Neural cell (in vitro differentiated cells): ENCODE data around the gene ATP8B4. TPM values are rescaled to one million over a fixed set of nuclear protein-coding genes. Genes with fewer than 3 reads are reported as not detected.

Experiments used
- H2AFZ ChIP-seq: fragments of 200-600, 300-800 bp; sonication (generic), shearing (Covaris generic); 2 replicates; pipeline ENCODE4 v1.6.0; 2014; ENCODE audit warnings: low read depth, mild to moderate bottlenecking, antibody characterized with exemption, low read length, moderate library complexity
- H3F3A ChIP-seq: fragments of 200-600 bp; shearing (Covaris generic); 2 replicates; pipeline ENCODE4 v1.6.1; 2016; ENCODE audit warnings: mild to moderate bottlenecking, moderate library complexity, mixed read lengths, antibody characterized with exemption, low read length; ENCODE audit not compliant: insufficient read depth, poor library complexity, severe bottlenecking
- H3K27ac ChIP-seq: fragments of 200-600, 300-800 bp; sonication (generic), shearing (Covaris generic); 2 replicates; pipeline ENCODE4 v1.5.1; 2014; ENCODE audit warnings: mild to moderate bottlenecking, low read length, moderate library complexity
- H3K27me3 ChIP-seq: fragments of 300-800, 200-600 bp; sonication (generic), shearing (Covaris generic); 2 replicates; pipeline ENCODE4 v1.6.0; 2014; ENCODE audit warnings: mild to moderate bottlenecking, low read depth, low read length, moderate library complexity; ENCODE audit not compliant: insufficient read depth
- H3K36me3 ChIP-seq: fragments of 300-800, 200-600 bp; sonication (generic), shearing (Covaris generic); 2 replicates; pipeline ENCODE4 v1.5.1; 2014; ENCODE audit warnings: mild to moderate bottlenecking, antibody characterized with exemption, low read length, moderate library complexity; ENCODE audit not compliant: insufficient read depth
- H3K4me2 ChIP-seq: fragments of 300-800, 200-600 bp; sonication (generic), shearing (Covaris generic); 2 replicates; pipeline ENCODE4 v1.6.0; 2014; ENCODE audit warnings: mild to moderate bottlenecking, low read length
- H3K4me3 ChIP-seq: fragments of 300-800, 200-600 bp; sonication (generic), shearing (Covaris generic); 2 replicates; pipeline ENCODE4 v1.5.1; 2014; ENCODE audit warnings: mild to moderate bottlenecking, low read length, moderate library complexity
- H3K79me2 ChIP-seq: fragments of 200-600 bp; shearing (Covaris generic); replicated peaks from 2 replicates; pipeline ENCODE4 v1.6.0; 2014; ENCODE audit warnings: mild to moderate bottlenecking, low read length, moderate library complexity; ENCODE audit not compliant: insufficient read depth
- H3K9ac ChIP-seq: fragments of 300-800, 200-600 bp; sonication (generic), shearing (Covaris generic); 2 replicates; pipeline ENCODE4 v1.6.1; 2016; ENCODE audit warnings: mild to moderate bottlenecking, low read length, mixed read lengths
- H3K9me2 ChIP-seq: fragments of 200-600 bp; shearing (Covaris generic); 2 replicates; pipeline ENCODE4 v1.6.1; 2016; ENCODE audit warnings: mild to moderate bottlenecking, low read length, mixed read lengths; ENCODE audit not compliant: insufficient read depth
- H3K9me3 ChIP-seq: fragments of 200-600, 300-800 bp; sonication (generic), shearing (Covaris generic); 2 replicates; pipeline ENCODE4 v1.6.1; 2016; ENCODE audit warnings: mild to moderate bottlenecking, mixed run types, low read length, moderate library complexity, mixed read lengths
- H4K20me1 ChIP-seq: fragments of 200-600 bp; shearing (Covaris generic); 2 replicates; pipeline ENCODE4 v1.6.1; 2016; ENCODE audit warnings: mild to moderate bottlenecking, mixed run types; ENCODE audit not compliant: insufficient read depth
- EP300 ChIP-seq: fragments of 450-650 bp; conservative IDR thresholded peaks from 2 replicates; pipeline ENCODE4 v1.6.1; 2014; ENCODE audit warnings: antibody characterized with exemption, mild to moderate bottlenecking, moderate library complexity; ENCODE audit not compliant: poor library complexity, severe bottlenecking
- MXI1 ChIP-seq: fragments of 450-650 bp; conservative IDR thresholded peaks from 2 replicates; pipeline ENCODE4 v1.6.1; 2014; ENCODE audit warnings: antibody characterized with exemption, mild to moderate bottlenecking; ENCODE audit not compliant: poor library complexity, severe bottlenecking
- POLR2AphosphoS5 ChIP-seq: IDR thresholded peaks from 2 replicates; pipeline ENCODE4 v1.6.1; 2012
- RAD21 ChIP-seq: fragments of 450-650 bp; conservative IDR thresholded peaks from 2 replicates; pipeline ENCODE4 v1.6.1; 2014; ENCODE audit warnings: antibody characterized with exemption, mild to moderate bottlenecking, moderate library complexity
- SMC3 ChIP-seq: fragments of 450-650 bp; conservative IDR thresholded peaks from 2 replicates; pipeline ENCODE4 v1.6.1; 2014; ENCODE audit warnings: antibody characterized with exemption, mild to moderate bottlenecking, moderate library complexity; ENCODE audit not compliant: poor library complexity
- TAF1 ChIP-seq: IDR thresholded peaks from 2 replicates; pipeline ENCODE4 v1.6.1; 2012; ENCODE audit warnings: low read depth
- polyA plus RNA-seq: library from polyadenylated mRNA; depleted of rRNA; stranded (reverse); fragments of >200 nt; gene quantifications from 2 replicates; pipeline ENCODE4 v1.2.3, GENCODE V29; 2014
- TF ChIP-seq, protein P1 (sequence below): fragments of 450-650 bp; IDR thresholded peaks from 2 replicates; pipeline ENCODE4 v1.5.1; 2014; ENCODE audit warnings: antibody characterized with exemption, mild to moderate bottlenecking, moderate library complexity; ENCODE audit not compliant: poor library complexity, severe bottlenecking
- TF ChIP-seq, protein P2 (sequence below): IDR thresholded peaks from 2 replicates; pipeline ENCODE4 v1.6.1; 2012; ENCODE audit warnings: borderline replicate concordance

ATP8B4 gene
- polyA plus RNA-seq, 1 donor from 2014 or later, result 2.9 TPM

DNA sequence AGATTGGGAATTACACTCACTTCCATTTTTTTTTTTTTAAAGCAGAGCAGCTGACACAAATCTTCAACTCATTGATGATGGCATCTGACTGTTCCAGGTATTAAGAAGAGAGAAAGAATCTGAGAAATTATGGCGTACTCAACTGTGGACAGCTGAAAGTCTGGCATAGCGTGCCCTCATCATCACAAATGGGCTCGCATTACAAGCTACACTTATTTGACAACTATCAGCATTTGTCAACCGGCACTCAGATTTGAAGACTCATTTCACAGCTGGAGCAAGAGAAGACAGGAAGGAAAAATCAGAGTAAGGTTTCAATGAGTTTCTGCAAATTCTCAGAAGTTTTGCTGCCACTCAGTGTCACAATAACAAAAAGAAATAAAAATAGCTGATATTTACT, 235.9 kb downstream of the ATP8B4 start:
- TF ChIP-seq POLR2AphosphoS5 (peak; percentile 52), EP300 (peak; percentile 85)
- TF ChIP-seq, protein P1, sequence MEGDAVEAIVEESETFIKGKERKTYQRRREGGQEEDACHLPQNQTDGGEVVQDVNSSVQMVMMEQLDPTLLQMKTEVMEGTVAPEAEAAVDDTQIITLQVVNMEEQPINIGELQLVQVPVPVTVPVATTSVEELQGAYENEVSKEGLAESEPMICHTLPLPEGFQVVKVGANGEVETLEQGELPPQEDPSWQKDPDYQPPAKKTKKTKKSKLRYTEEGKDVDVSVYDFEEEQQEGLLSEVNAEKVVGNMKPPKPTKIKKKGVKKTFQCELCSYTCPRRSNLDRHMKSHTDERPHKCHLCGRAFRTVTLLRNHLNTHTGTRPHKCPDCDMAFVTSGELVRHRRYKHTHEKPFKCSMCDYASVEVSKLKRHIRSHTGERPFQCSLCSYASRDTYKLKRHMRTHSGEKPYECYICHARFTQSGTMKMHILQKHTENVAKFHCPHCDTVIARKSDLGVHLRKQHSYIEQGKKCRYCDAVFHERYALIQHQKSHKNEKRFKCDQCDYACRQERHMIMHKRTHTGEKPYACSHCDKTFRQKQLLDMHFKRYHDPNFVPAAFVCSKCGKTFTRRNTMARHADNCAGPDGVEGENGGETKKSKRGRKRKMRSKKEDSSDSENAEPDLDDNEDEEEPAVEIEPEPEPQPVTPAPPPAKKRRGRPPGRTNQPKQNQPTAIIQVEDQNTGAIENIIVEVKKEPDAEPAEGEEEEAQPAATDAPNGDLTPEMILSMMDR, result no peak
- H3K27ac ChIP-seq, result no peak overlapping the region
- no peaks in the 10 kb centered on the region for H3K9me3 ChIP-seq
- H4K20me1 ChIP-seq, result no peaks in the 10 kb centered on the region
- H3K36me3 ChIP-seq, result no peaks in the 10 kb centered on the region
- H3K27me3 ChIP-seq, result no peaks in the 10 kb centered on the region
- H3K4me2 ChIP-seq, result no peak overlapping the region
- no peak overlapping the region for H2AFZ ChIP-seq
- no peak overlapping the region for H3K4me3 ChIP-seq
- no peak overlapping the region for H3K9ac ChIP-seq
- no peaks in the 10 kb centered on the region for H3K79me2 ChIP-seq
- H3K9me2 ChIP-seq, result no peaks in the 10 kb centered on the region
- H3F3A ChIP-seq, result no peaks in the 10 kb centered on the region

DNA sequence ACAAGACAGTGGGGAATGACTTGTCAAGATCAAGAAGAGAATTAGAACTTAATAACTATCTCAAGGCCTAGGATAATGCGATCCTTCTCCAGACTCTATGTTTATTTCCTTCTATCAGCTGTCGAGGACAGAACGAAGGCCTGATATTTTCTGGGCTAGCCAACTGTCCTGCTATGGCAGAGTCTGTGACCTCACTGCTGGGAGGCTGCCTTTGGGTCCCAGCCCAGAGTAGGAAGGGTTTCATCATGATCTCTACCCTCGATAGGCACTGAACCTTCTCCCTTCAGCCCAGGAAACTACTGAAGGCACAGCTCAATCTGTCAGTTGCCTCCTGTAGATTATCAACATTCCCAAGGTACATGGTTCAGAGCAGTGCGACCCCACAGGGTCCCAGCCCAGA, 237.2 kb downstream of the ATP8B4 start:
- Histone ChIP-seq H3K79me2 (no peaks in the 10 kb centered on the region), H3K27ac (no peak overlapping the region), H4K20me1 (no peaks in the 10 kb centered on the region), H3K27me3 (no peaks in the 10 kb centered on the region), H2AFZ (no peak overlapping the region), H3K4me2 (no peak overlapping the region), H3K9ac (no peak overlapping the region), H3F3A (no peaks in the 10 kb centered on the region), H3K9me3 (no peaks in the 10 kb centered on the region), H3K9me2 (no peaks in the 10 kb centered on the region), H3K4me3 (no peak overlapping the region), H3K36me3 (no peaks in the 10 kb centered on the region)
- TF ChIP-seq RAD21 (no peak), MXI1 (no peak), SMC3 (no peak), POLR2AphosphoS5 (no peak), EP300 (no peak), TAF1 (no peak)
- TF ChIP-seq, protein P1, result no peak
- TF ChIP-seq, protein P2, sequence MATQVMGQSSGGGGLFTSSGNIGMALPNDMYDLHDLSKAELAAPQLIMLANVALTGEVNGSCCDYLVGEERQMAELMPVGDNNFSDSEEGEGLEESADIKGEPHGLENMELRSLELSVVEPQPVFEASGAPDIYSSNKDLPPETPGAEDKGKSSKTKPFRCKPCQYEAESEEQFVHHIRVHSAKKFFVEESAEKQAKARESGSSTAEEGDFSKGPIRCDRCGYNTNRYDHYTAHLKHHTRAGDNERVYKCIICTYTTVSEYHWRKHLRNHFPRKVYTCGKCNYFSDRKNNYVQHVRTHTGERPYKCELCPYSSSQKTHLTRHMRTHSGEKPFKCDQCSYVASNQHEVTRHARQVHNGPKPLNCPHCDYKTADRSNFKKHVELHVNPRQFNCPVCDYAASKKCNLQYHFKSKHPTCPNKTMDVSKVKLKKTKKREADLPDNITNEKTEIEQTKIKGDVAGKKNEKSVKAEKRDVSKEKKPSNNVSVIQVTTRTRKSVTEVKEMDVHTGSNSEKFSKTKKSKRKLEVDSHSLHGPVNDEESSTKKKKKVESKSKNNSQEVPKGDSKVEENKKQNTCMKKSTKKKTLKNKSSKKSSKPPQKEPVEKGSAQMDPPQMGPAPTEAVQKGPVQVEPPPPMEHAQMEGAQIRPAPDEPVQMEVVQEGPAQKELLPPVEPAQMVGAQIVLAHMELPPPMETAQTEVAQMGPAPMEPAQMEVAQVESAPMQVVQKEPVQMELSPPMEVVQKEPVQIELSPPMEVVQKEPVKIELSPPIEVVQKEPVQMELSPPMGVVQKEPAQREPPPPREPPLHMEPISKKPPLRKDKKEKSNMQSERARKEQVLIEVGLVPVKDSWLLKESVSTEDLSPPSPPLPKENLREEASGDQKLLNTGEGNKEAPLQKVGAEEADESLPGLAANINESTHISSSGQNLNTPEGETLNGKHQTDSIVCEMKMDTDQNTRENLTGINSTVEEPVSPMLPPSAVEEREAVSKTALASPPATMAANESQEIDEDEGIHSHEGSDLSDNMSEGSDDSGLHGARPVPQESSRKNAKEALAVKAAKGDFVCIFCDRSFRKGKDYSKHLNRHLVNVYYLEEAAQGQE, result no peak
